Cardiac fibroblast (primary cell): ENCODE results near the gene CIDEB.

Experiments used
- DNase-seq, 2 donors: peaks; one replicate each; pipeline versions ENCODE4 v3.0.0 to v3.0.0-alpha.2; 2010; ENCODE audit warnings: low read depth in 2 of 2
- H3K4me3 ChIP-seq, 2 donors: replicated peaks in 1 of 2; 1 replicate in 1 of 2; 2 replicates in 1 of 2; pipeline ENCODE4 v1.5.1; 2011; ENCODE audit warnings: low read depth in 2 of 2, low read length in 2 of 2, mild to moderate bottlenecking in 2 of 2, moderate library complexity in 1 of 2
- TF ChIP-seq, protein P1 (sequence below): IDR thresholded peaks from one replicate; pipeline ENCODE4 v1.5.1; 2011; ENCODE audit warnings: low read depth, mild to moderate bottlenecking, low read length, inconsistent platforms

CIDEB gene

DNA sequence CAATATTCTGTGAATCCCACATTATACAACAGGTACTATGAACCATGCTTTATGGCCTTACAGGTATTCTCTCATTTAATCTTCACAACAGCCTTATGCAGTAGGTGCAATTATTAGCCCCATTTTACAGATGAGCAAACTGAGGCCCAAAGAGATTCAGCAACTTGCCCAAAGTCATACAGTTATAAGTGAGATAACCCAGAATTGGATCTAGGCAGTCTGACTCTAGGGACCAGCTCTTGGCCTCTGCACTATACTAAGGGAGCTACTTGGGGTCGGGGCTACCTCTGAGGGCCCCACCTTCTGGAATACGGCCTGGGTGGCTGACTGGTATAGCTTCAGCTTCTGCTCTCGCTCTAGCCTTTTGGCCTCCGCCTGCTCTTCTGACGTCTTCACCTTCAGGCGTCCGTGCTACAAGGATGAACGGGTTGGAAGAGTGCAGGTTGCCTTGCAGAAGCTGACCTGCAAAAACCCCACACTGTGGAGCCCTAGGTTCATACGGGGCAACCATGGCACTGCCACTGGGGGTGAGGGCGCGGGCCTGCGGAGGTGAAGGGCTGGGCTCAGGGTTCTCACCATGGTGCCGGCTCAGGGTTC lies 37.1 kb downstream of the CIDEB start:
- peak overlapping the region; percentile 95 to 96 for H3K4me3 ChIP-seq
- TF ChIP-seq, protein P1, sequence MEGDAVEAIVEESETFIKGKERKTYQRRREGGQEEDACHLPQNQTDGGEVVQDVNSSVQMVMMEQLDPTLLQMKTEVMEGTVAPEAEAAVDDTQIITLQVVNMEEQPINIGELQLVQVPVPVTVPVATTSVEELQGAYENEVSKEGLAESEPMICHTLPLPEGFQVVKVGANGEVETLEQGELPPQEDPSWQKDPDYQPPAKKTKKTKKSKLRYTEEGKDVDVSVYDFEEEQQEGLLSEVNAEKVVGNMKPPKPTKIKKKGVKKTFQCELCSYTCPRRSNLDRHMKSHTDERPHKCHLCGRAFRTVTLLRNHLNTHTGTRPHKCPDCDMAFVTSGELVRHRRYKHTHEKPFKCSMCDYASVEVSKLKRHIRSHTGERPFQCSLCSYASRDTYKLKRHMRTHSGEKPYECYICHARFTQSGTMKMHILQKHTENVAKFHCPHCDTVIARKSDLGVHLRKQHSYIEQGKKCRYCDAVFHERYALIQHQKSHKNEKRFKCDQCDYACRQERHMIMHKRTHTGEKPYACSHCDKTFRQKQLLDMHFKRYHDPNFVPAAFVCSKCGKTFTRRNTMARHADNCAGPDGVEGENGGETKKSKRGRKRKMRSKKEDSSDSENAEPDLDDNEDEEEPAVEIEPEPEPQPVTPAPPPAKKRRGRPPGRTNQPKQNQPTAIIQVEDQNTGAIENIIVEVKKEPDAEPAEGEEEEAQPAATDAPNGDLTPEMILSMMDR: no peak
- DNase-seq: no peak

DNA sequence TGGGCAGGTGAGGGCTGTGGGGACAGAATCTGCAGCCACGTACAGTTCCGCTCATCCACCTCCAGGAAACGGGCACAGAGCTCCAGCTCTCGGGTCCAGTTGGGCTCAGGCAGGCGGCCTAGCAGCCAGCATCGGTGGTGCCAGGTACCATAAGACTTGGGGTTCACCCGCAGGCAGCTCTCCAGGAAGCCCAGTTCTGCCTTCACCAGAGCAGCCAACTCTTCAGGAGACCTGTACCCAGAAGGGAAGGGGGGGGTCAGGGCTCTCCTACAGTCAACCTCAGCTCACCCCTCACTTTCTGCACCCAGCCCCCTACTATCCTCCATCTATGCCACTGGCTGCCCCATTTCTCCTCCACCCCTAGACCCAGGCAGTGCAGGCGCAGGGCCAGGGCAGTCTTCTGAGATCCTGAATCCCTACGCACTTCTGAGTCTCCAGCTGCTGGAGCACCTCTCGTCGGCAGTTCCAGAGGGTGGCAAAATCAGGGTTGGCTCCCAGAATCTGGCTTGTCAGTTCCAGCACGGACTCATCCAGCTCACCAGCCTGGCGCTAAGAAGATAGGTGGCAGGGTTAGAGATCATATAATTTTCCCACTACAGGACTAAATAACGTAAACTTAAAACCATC lies 37.8 kb downstream of the CIDEB start:
- no peak for DNase-seq
- TF ChIP-seq, protein P1: no peak
- no peak overlapping the region for H3K4me3 ChIP-seq

DNA sequence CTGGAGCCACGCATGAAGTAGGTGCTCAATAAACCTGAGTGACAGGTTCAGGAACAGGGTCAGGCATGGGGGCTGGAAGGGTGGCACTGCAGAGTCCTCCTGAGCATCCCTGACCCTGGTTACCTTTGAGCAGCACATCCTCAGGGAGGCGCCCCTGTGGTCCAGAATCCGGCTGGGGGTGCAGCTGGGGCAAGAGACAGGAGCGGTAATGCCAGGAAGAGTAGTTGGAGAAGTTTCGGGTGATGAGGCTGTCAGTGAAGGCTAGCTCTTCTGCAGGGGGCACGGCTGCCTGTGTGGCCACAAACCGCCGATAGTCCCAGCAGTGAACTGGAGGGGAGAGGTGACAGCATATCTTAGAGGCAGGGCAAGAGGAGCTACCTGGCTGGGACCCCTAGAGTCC lies 38.4 kb downstream of the CIDEB start:
- TF ChIP-seq, protein P1: no peak
- DNase-seq: no peak
- H3K4me3 ChIP-seq: no peak overlapping the region

DNA sequence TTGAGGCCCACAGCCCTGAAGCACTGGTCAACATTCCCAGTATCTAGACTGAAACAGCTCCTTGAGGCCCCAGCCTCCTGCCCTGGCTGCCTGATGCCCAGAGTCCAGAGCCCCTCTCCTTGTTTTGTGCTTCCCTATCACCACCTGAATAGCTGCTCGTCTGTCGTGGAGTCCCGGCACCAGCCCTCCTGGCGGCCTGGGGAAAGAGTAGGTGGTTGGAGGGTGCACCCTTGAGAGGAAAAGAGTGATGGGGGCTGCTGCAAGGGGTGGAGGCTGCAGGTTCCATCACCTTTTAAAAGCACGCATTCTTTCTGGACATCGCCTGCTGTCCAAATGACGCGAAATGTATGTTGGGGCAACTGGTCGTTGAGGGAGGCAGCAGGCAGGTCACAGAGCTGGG lies 39.6 kb downstream of the CIDEB start:
- H3K4me3 ChIP-seq: no peak overlapping the region
- TF ChIP-seq, protein P1: no peak
- DNase-seq: no peak

DNA sequence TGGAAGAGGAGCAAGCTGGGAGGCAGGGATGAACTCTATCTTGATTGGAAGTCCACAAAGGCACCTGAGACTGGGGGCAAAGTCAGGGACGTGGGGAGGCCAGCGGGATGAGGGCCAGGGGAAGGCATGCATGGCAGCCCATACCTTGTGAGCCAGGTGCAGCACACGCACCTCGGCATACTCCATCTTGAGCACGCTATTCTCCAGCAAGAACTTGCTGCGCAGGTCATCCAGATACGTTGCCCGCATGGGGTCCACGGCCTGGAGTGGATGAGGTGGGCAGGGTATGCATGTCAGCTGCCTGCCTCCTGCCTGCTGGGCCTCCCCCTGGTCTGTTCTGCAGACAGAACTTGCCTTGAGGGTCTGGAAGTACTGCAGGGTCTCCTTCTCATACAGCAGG lies 40.3 kb downstream of the CIDEB start:
- DNase-seq: no peak
- TF ChIP-seq, protein P1: no peak
- no peak overlapping the region for H3K4me3 ChIP-seq

DNA sequence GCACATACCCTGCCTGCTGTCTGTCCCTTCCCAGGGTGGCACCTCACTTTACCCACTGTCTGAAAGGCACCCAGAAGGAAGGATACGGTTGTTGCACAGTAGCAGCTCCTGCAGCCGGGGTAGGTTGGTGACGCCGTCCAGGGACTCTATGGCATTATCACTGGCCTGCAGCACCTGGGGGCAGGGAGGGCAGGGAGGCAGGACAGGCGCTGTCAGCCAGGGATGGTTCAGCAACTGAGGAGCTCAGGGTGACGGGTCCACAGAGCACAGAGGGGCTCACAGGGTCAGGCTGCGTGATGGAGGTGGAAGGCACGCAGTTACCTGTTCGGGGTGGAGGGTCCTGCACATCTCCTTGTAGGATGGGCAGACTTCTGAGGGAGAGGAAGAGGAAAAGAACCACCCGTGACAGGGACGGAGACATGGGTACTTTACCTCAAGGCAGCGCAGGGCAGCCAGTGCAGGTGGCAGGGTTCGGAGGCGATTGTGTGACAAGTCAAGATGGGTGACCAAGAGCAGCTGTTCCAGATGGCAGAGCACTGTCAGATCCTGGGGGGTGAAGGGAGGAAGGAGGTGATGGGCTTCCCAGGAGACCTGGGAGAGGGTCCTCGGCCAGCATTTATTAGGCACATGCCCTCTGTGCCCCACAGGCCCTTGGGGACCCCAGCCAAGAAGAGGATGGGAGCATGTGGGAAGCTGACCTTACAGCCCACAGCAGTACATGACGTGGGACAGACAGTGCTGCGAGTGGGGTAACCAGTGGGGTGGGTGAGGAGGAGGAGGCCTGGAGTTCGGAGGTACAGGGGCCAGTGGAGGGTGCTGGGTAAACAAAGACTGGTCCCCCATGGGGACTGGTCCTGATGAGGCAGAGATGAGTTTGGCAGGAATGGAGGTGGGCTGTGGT lies 41.2 kb downstream of the CIDEB start:
- H3K4me3 ChIP-seq: no peak overlapping the region
- DNase-seq: no peak
- TF ChIP-seq, protein P1: no peak
